ENCODE data around the gene ADGRG4. TPM values are rescaled to one million over a fixed set of nuclear protein-coding genes. Genes with fewer than 3 reads are reported as not detected.

ADGRG4 gene
- total and polyA plus RNA-seq, 4 experiments from 2014 or later: not detected

DNA sequence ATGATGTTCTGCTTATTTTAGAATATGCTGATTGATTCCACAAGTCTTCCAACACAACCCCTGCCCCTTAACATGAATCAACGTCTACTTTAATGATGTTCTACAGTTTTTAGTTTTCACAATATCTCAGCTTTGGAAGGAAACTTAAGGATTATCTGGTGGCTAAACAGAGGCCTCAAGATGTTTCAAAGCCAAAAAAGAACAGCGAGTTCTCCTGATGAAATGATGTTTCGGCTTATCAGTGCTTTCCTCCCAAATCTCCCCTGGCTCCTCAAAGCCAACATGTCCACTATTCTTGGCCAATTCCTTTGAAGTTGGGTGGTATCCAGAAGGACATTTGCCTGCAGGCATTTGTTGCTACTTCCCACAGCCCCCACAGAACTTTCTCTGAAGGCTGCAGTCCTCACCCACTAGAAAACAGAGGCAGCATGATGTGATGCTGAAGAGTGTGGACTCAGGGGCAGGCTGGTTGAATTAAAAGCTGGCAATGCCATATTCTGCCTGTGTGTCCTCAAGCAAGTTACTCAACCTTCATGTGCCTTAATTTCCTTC is 87.3 kb downstream of the ADGRG4 start:
- ChIA-PET CTCF (ENCODE audit: partially characterized antibody) (no interaction called here), POLR2A (ENCODE audit: partially characterized antibody) (no interaction called here)
- H3K4me1 Mint-ChIP-seq: no peaks in the 10 kb centered on the region
- H3K36me3 Mint-ChIP-seq: no peaks in the 10 kb centered on the region
- Histone ChIP-seq H3K36me3 (ENCODE audit: insufficient read depth, low read length) (no peaks in the 10 kb centered on the region), H3K4me3 (ENCODE audit: low read length in 2 of 2) (no peak overlapping the region), H3K4me1 (ENCODE audit: insufficient read depth, low read length) (no peaks in the 10 kb centered on the region), H3K27ac (ENCODE audit: low read depth, low read length) (no peak overlapping the region), H3K27me3 (ENCODE audit: insufficient read depth, low read length) (no peaks in the 10 kb centered on the region), H3K9me3 (ENCODE audit: control insufficient read depth in 1 of 2, low read length in 2 of 2) (no peaks in the 10 kb centered on the region)
- no peaks in the 10 kb centered on the region for H3K9me3 Mint-ChIP-seq
- DNase-seq: no peak
- intact Hi-C loops (cut with micrococcal nuclease): no loop called here
- no peak overlapping the region for H3K4me3 Mint-ChIP-seq
- H3K27ac Mint-ChIP-seq: no peak overlapping the region
- H3K27me3 Mint-ChIP-seq: peaks cover 6 to 12% of the 10 kb centered on the region in 2 donors

DNA sequence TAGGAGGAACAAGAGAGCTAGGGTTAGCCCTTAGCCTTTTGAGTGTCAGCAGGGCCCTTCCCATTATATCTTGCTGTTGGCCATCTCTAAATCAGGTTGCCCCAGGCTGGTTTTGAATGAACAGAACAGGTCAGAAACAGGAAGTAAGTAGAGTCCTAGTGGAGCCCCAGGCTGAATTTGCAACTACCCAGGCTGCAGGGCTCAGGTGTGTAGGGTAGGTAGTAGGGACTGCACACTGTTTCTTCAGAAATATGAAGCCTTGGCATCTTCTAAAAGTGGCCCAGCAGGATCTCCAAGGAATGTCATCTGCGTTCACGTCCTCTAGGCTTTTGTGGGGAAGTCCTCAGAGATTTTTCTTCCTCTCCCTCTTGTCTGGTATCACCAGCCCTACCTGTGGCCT is 90.2 kb downstream of the ADGRG4 start:
- ChIA-PET CTCF (ENCODE audit: partially characterized antibody) (no interaction called here), POLR2A (ENCODE audit: partially characterized antibody) (no interaction called here)
- Histone ChIP-seq H3K27ac (ENCODE audit: low read depth, low read length) (no peak overlapping the region), H3K36me3 (ENCODE audit: insufficient read depth, low read length) (no peaks in the 10 kb centered on the region), H3K27me3 (ENCODE audit: insufficient read depth, low read length) (no peaks in the 10 kb centered on the region), H3K4me3 (ENCODE audit: low read length in 2 of 2) (no peak overlapping the region), H3K4me1 (ENCODE audit: insufficient read depth, low read length) (no peaks in the 10 kb centered on the region), H3K9me3 (ENCODE audit: control insufficient read depth in 1 of 2, low read length in 2 of 2) (no peaks in the 10 kb centered on the region)
- Mint-ChIP-seq H3K9me3 (no peaks in the 10 kb centered on the region), H3K4me1 (no peaks in the 10 kb centered on the region), H3K36me3 (no peaks in the 10 kb centered on the region), H3K27me3 (peaks cover 3 to 12% of the 10 kb centered on the region in 2 donors), H3K4me3 (no peak overlapping the region), H3K27ac (no peak overlapping the region)
- intact Hi-C loops (cut with micrococcal nuclease): no loop called here
- DNase-seq: no peak

DNA sequence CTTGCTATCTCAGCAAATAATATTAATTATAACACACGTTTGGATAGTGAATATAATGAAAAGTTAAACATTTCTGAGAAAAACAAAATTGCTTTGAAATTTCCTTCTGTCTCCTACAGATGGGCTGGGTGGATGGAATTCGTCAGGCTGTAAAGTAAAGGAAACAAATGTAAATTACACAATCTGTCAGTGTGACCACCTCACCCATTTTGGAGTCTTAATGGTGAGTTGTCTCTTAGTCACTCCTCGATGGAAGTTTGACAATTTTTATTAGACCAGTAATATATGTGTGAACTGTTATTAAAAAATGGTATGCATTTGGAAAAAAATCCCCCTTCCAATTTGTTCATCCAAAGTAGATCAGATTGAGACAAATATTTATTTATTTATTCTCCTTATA is 94.5 kb downstream of the ADGRG4 start:
- no peaks in the 10 kb centered on the region for H3K27me3 ChIP-seq (ENCODE audit: insufficient read depth, low read length)
- H3K4me1 ChIP-seq (ENCODE audit: insufficient read depth, low read length): no peaks in the 10 kb centered on the region
- Mint-ChIP-seq H3K9me3 (no peaks in the 10 kb centered on the region), H3K4me3 (no peak overlapping the region), H3K36me3 (no peaks in the 10 kb centered on the region), H3K27ac (no peak overlapping the region), H3K4me1 (no peaks in the 10 kb centered on the region), H3K27me3 (peaks cover 2% of the 10 kb centered on the region in 2 donors)
- intact Hi-C loops (cut with micrococcal nuclease): no loop called here
- CTCF ChIA-PET (ENCODE audit: partially characterized antibody): no interaction called here
- H3K4me3 ChIP-seq (ENCODE audit: low read length in 2 of 2): no peak overlapping the region
- no peaks in the 10 kb centered on the region for H3K36me3 ChIP-seq (ENCODE audit: insufficient read depth, low read length)
- POLR2A ChIA-PET (ENCODE audit: partially characterized antibody): no interaction called here
- DNase-seq: no peak
- no peaks in the 10 kb centered on the region for H3K9me3 ChIP-seq (ENCODE audit: control insufficient read depth in 1 of 2, low read length in 2 of 2)
- no peak overlapping the region for H3K27ac ChIP-seq (ENCODE audit: low read depth, low read length)

DNA sequence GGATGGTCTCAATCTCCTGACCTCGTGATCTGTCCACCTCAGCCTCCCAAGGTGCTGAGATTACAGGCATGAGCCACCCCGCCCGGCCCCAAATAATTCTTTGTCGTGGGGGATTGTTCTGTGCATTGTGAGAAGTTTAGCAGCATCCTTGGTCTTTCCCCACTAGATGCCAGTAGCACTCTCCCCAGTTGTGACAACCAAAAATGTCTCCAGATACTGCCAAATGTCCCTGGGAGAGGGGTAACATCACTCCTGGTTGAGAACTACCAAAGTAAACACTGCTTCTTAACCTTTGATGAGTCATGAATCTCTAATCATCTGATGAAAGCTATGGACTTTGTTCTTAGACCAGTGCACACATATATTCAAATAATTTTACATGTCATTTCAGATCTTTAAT is 96.2 kb downstream of the ADGRG4 start:
- POLR2A ChIA-PET (ENCODE audit: partially characterized antibody): no interaction called here
- no peak for DNase-seq
- CTCF ChIA-PET (ENCODE audit: partially characterized antibody): no interaction called here
- Mint-ChIP-seq H3K9me3 (no peaks in the 10 kb centered on the region), H3K4me3 (no peak overlapping the region), H3K36me3 (no peaks in the 10 kb centered on the region), H3K4me1 (no peaks in the 10 kb centered on the region), H3K27me3 (peaks cover 1 to 2% of the 10 kb centered on the region in 2 donors), H3K27ac (no peak overlapping the region)
- H3K27ac ChIP-seq (ENCODE audit: low read depth, low read length): no peak overlapping the region
- H3K36me3 ChIP-seq (ENCODE audit: insufficient read depth, low read length): no peaks in the 10 kb centered on the region
- no peak overlapping the region for H3K4me3 ChIP-seq (ENCODE audit: low read length in 2 of 2)
- no peaks in the 10 kb centered on the region for H3K4me1 ChIP-seq (ENCODE audit: insufficient read depth, low read length)
- no peaks in the 10 kb centered on the region for H3K9me3 ChIP-seq (ENCODE audit: control insufficient read depth in 1 of 2, low read length in 2 of 2)
- intact Hi-C loops (cut with micrococcal nuclease): no loop called here
- H3K27me3 ChIP-seq (ENCODE audit: insufficient read depth, low read length): no peaks in the 10 kb centered on the region

DNA sequence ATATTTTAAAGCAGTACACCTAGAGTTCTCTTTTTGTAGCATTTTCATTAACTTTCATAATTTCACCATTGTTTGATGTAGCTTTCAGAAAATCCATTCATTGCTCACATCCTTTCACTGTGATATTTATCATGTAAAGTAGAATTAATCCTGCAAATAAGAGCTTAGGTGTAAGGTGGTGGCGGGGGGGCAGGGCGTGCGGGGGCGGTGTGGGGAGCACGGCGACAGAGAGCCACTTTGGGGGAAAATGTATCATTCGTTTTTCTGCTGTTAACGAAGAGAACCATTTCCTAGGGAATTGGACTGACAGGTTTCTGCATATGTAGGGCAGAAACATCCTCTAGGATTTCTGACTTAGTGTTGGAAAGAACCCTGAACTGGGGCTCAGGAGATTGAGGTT is 104.4 kb downstream of the ADGRG4 start:
- no peaks in the 10 kb centered on the region for H3K9me3 ChIP-seq (ENCODE audit: control insufficient read depth in 1 of 2, low read length in 2 of 2)
- H3K9me3 Mint-ChIP-seq: no peaks in the 10 kb centered on the region
- no peak overlapping the region for H3K4me3 Mint-ChIP-seq
- H3K36me3 Mint-ChIP-seq: no peaks in the 10 kb centered on the region
- no peaks in the 10 kb centered on the region for H3K4me1 Mint-ChIP-seq
- H3K4me1 ChIP-seq (ENCODE audit: insufficient read depth, low read length): no peaks in the 10 kb centered on the region
- DNase-seq: no peak
- no peak overlapping the region for H3K27ac ChIP-seq (ENCODE audit: low read depth, low read length)
- peaks cover under 1 to 2% of the 10 kb centered on the region in 2 donors for H3K27me3 Mint-ChIP-seq
- intact Hi-C loops (cut with micrococcal nuclease): no loop called here
- CTCF ChIA-PET (ENCODE audit: partially characterized antibody): no interaction called here
- H3K27me3 ChIP-seq (ENCODE audit: insufficient read depth, low read length): no peaks in the 10 kb centered on the region
- POLR2A ChIA-PET (ENCODE audit: partially characterized antibody): no interaction called here
- H3K4me3 ChIP-seq (ENCODE audit: low read length in 2 of 2): no peak overlapping the region
- no peak overlapping the region for H3K27ac Mint-ChIP-seq
- H3K36me3 ChIP-seq (ENCODE audit: insufficient read depth, low read length): no peaks in the 10 kb centered on the region

DNA sequence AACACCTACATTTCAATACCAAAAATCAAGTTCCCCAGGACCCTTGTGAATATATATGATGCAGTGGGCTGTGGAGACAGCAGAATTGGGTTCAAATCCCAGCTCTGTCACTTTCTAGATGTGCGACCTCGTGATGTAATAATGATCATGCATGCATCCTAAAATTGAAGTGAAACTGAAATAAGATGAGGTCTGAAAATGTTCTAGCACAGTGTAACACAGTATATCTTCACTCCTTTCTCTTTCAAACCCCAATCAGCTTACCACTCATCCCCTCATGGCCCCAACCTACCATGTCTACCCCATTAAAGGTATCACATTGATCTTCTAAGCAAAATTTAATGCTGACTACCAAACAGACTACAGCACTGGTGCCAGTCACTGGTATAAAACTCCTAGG is 117.0 kb downstream of the ADGRG4 start:
- Histone ChIP-seq H3K36me3 (ENCODE audit: insufficient read depth, low read length) (no peaks in the 10 kb centered on the region), H3K4me3 (ENCODE audit: low read length in 2 of 2) (no peak overlapping the region), H3K27me3 (ENCODE audit: insufficient read depth, low read length) (no peaks in the 10 kb centered on the region), H3K4me1 (ENCODE audit: insufficient read depth, low read length) (no peaks in the 10 kb centered on the region), H3K9me3 (ENCODE audit: control insufficient read depth in 1 of 2, low read length in 2 of 2) (no peaks in the 10 kb centered on the region), H3K27ac (ENCODE audit: low read depth, low read length) (no peak overlapping the region)
- H3K4me3 Mint-ChIP-seq: no peak overlapping the region
- H3K27ac Mint-ChIP-seq: no peak overlapping the region
- no peak for DNase-seq
- no peaks in the 10 kb centered on the region for H3K36me3 Mint-ChIP-seq
- CTCF ChIA-PET (ENCODE audit: partially characterized antibody): no interaction called here
- H3K27me3 Mint-ChIP-seq: peaks cover 0 to 1% of the 10 kb centered on the region in 2 donors
- POLR2A ChIA-PET (ENCODE audit: partially characterized antibody): no interaction called here
- no peaks in the 10 kb centered on the region for H3K4me1 Mint-ChIP-seq
- intact Hi-C loops (cut with micrococcal nuclease): no loop called here
- H3K9me3 Mint-ChIP-seq: peaks cover 0 to 3% (median 0%) of the 10 kb centered on the region in 8 donors

DNA sequence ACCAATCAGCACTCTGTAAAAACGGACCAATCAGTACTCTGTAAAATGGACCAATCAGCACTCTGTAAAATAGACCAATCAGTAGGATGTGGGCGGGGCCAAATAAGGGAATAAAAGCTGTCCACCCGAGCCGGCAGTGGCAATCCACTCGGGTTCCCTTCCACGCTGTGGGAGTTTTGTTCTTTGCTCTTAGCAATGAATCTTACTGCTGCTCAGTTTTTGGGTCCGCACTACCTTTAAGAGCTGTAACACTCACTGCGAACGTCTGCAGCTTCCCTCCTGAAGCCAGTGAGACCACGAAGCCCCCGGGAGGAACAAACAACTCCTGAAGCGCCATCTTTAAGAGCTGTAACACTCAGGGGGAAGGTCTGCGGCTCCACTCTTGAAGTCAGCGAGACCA is 120.6 kb downstream of the ADGRG4 start:
- Histone ChIP-seq H3K27ac (ENCODE audit: low read depth, low read length) (no peak overlapping the region), H3K9me3 (ENCODE audit: control insufficient read depth in 1 of 2, low read length in 2 of 2) (no peaks in the 10 kb centered on the region), H3K4me1 (ENCODE audit: insufficient read depth, low read length) (no peaks in the 10 kb centered on the region), H3K4me3 (ENCODE audit: low read length in 2 of 2) (no peak overlapping the region), H3K36me3 (ENCODE audit: insufficient read depth, low read length) (no peaks in the 10 kb centered on the region), H3K27me3 (ENCODE audit: insufficient read depth, low read length) (no peaks in the 10 kb centered on the region)
- CTCF ChIA-PET (ENCODE audit: partially characterized antibody): no interaction called here
- H3K4me1 Mint-ChIP-seq: no peaks in the 10 kb centered on the region
- H3K4me3 Mint-ChIP-seq: no peak overlapping the region
- peaks cover 0 to 3% of the 10 kb centered on the region in 2 donors for H3K27me3 Mint-ChIP-seq
- intact Hi-C loops (cut with micrococcal nuclease): no loop called here
- H3K9me3 Mint-ChIP-seq: peaks cover 0 to 3% (median 0%) of the 10 kb centered on the region in 8 donors
- no peaks in the 10 kb centered on the region for H3K36me3 Mint-ChIP-seq
- POLR2A ChIA-PET (ENCODE audit: partially characterized antibody): no interaction called here
- no peak for DNase-seq
- H3K27ac Mint-ChIP-seq: no peak overlapping the region

DNA sequence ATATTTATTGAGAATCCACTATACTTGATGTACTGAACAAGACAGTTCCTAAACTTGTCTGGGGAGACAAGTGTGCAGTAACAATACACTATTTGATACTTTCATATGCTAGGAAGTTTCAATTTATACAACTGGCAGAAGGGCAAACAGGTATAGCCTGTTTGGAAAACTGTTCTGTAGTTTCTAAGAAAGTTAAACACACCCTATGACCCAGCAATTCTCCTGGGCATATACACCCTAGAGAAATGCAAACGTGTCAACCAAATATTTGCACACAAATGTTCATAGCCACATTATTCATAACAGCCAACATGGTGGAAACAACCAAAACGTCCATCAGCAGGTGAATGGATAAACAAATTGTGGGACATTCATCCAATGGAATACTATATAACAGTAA is 123.0 kb downstream of the ADGRG4 start:
- POLR2A ChIA-PET (ENCODE audit: partially characterized antibody): no interaction called here
- H3K4me3 Mint-ChIP-seq: no peak overlapping the region
- no peaks in the 10 kb centered on the region for H3K9me3 ChIP-seq (ENCODE audit: control insufficient read depth in 1 of 2, low read length in 2 of 2)

More for the DNA sequence above, 123.0 kb downstream of the ADGRG4 start:
- DNase-seq: no peak
- Histone ChIP-seq H3K36me3 (ENCODE audit: insufficient read depth, low read length) (no peaks in the 10 kb centered on the region), H3K4me3 (ENCODE audit: low read length in 2 of 2) (no peak overlapping the region), H3K27ac (ENCODE audit: low read depth, low read length) (no peak overlapping the region), H3K27me3 (ENCODE audit: insufficient read depth, low read length) (no peaks in the 10 kb centered on the region), H3K4me1 (ENCODE audit: insufficient read depth, low read length) (no peaks in the 10 kb centered on the region)
- intact Hi-C loops (cut with micrococcal nuclease): no loop called here
- no peaks in the 10 kb centered on the region for H3K4me1 Mint-ChIP-seq
- H3K27me3 Mint-ChIP-seq: peaks cover 0 to 2% of the 10 kb centered on the region in 2 donors
- no peaks in the 10 kb centered on the region for H3K36me3 Mint-ChIP-seq
- no peak overlapping the region for H3K27ac Mint-ChIP-seq
- CTCF ChIA-PET (ENCODE audit: partially characterized antibody): no interaction called here
- H3K9me3 Mint-ChIP-seq: peaks cover 0 to 3% (median 0%) of the 10 kb centered on the region in 8 donors
